Fibroblast of mammary gland (primary cell): ENCODE results near the gene DHPS.
"Not testable (repeated sequence)": the region's sequence is repeated elsewhere in the genome, so short reads cannot be mapped to it uniquely, and the experiment has no call there.

ENCODE experiments used
- DNase-seq: peaks from one replicate; pipeline ENCODE4 v3.0.0-alpha.2; 2010; ENCODE audit warnings: low read depth
- H3K4me3 ChIP-seq: 2 replicates; pipeline ENCODE4 v1.5.1; 2011; ENCODE audit warnings: low read depth, mild to moderate bottlenecking, low read length, moderate library complexity; ENCODE audit not compliant: control insufficient read depth
- TF ChIP-seq, protein P1 (sequence below): conservative IDR thresholded peaks from 2 replicates; pipeline ENCODE4 v1.5.1; 2011; ENCODE audit warnings: low read depth, low read length, inconsistent platforms; ENCODE audit not compliant: control insufficient read depth, insufficient read depth

Gene DHPS

GRCh38 chr19:12703046-12703445 lies 21.4 kb upstream of the DHPS start:
- DNase-seq = peak; percentile 74
- no peak overlapping the region for H3K4me3 ChIP-seq
- TF ChIP-seq, protein P1, sequence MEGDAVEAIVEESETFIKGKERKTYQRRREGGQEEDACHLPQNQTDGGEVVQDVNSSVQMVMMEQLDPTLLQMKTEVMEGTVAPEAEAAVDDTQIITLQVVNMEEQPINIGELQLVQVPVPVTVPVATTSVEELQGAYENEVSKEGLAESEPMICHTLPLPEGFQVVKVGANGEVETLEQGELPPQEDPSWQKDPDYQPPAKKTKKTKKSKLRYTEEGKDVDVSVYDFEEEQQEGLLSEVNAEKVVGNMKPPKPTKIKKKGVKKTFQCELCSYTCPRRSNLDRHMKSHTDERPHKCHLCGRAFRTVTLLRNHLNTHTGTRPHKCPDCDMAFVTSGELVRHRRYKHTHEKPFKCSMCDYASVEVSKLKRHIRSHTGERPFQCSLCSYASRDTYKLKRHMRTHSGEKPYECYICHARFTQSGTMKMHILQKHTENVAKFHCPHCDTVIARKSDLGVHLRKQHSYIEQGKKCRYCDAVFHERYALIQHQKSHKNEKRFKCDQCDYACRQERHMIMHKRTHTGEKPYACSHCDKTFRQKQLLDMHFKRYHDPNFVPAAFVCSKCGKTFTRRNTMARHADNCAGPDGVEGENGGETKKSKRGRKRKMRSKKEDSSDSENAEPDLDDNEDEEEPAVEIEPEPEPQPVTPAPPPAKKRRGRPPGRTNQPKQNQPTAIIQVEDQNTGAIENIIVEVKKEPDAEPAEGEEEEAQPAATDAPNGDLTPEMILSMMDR = no peak

GRCh38 chr19:12701596-12702282 lies 20.1 kb upstream of the DHPS start:
- no peak overlapping the region for H3K4me3 ChIP-seq
- DNase-seq = no peak
- TF ChIP-seq, protein P1 = no peak

DNA sequence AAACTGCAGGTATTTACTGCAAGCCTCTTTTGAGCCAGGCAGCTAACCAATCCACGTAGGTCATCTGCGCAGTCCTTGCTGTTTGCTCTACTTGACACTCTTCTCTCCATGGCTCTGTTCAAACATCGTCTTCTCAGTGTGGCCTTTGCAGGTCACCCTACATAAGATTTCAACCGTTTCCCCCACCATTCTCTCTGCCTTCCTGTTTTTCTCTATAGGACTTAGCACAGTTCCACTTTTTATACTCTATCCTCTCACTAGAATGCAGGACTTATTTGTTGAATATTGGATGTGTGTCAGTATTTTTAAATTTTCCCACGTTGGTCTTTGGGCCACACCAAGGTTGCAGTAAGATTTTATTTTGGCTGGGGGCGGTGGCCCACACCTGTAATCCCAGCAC lies 16.5 kb upstream of the DHPS start:
- TF ChIP-seq, protein P1 = no peak
- DNase-seq = no peak
- H3K4me3 ChIP-seq = no peak overlapping the region

DNA sequence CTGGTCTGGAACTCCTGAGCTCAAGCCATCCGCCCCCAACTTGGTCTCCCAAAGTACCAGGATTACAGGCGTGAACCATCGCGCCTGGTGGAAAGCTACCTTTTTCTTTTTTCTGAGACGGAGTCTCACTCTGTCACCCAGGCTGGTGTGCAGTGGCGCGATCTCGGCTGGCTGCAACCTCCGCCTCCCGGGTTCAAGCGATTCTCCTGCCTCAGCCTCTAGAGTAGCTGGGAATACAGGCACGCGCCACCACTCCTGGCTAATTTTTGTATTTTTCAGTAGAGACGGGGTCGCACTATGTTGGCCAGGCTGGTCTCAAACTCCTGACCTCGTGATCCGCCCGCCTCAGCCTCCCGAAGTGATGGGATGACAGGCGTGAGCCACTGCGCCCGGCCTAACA lies 15.7 kb upstream of the DHPS start:
- DNase-seq, H3K4me3 ChIP-seq: not testable (repeated sequence)

DNA sequence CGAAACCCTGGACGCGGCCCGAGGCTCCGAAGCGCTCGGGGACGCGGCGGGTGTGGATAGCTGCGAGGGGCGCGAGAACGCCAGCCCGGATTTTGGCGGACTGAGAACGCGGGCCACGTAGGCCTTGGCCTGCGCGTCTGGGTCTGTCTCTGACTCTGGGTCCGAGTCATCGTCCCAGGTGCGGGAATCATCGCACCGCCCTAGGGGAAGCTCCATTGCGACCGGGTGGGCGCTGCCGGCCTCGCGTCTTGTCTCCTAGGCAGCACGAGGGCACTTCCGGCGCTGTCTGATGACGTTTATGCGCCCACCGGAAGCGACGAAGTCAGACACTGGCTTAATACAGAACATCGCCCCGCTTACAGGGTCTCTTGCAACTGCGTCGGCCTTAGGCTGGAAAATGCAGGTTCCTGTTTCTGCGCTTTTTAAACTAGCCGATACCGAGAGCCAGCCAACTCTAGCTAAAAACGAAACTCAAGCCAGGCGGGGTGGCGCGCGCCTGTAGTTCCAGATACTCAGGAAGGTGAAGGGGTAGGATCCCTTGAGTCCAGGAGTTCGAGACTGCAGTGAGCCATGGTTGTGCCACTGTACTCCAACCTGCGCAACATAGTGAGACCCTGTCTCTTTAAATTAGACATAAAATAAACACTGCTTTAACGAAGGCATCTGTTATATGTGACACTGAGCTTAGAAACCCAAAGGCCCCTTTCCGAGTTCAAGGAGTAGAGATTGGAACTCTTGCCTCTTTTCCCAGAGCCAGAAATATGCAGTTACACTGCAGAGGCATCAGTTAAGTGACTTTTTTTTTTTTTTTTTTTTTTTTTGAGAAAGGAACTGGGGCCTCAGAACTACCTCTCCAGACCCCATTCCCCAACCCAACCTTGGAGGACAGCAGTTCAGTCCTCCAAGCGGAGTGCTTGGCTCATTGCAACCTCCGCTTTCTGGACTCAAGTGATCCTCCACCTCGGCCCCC lies 15.0 kb upstream of the DHPS start, which contains the start of gene FBXW9:
FBXW9 (minus strand) TSS at position 266 of the 970 bp plus-strand sequence; CDS start at position 216, 50 bp downstream.
- peak; percentile 95 for DNase-seq
- TF ChIP-seq, protein P1 = no peak
- peak within 1 kb of the TSS; percentile 80 for H3K4me3 ChIP-seq

- DNase-seq = no peak
- TF ChIP-seq, protein P1 = no peak
- peak overlapping the region; percentile 80 for H3K4me3 ChIP-seq
These were observed 14.3 kb upstream of the DHPS start for GRCh38 chr19:12695997-12696365.

DNA sequence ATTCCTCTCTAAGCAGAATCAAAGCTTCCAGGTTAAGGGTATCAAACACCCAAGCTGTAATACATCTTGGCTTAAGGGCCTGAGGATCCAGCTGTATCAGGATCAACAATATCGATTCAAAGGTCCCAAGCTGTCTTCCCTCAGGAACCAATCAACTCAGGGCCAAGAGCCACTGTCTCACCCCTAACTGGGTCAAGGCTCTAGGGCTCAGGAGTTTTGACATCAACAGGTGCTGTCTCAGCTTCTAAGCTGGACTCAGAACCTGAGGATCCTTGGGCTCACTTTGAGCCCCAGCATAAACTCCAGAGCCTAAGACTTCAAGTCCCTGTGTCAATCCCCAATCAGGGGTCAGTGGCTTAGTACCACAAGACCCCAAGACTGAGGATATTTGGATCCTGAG lies 13.8 kb upstream of the DHPS start:
- TF ChIP-seq, protein P1 = no peak

More for the DNA sequence above, 13.8 kb upstream of the DHPS start:
- no peak for DNase-seq
- H3K4me3 ChIP-seq = peak overlapping the region; percentile 80
